IMR-90 (cell line): ENCODE results near the gene A1CF. TPM values are rescaled to one million over a fixed set of nuclear protein-coding genes. Genes with fewer than 3 reads are reported as not detected.
"Not testable (repeated sequence)": the region's sequence is repeated elsewhere in the genome, so short reads cannot be mapped to it uniquely, and the experiment has no call there.

Source experiments
- ATAC-seq: fragments of 200-7000 bp; cut with Tn5 transposase; 2 replicates; pipeline ENCODE4 v1.9.1; 2020; ENCODE audit warnings: low read depth, mild to moderate bottlenecking, moderate library complexity
- BruUV-seq: library from RNA; stranded (reverse); fragments of 400-500 nt; replicated peaks from 2 replicates; lab custom pipeline; 2021; lab: Mats Ljungman, UMichigan
- CTCF ChIA-PET: fragments of 300-600 bp; formaldehyde crosslinking; extraction: SDS; loops from one replicate; lab custom pipeline; 2021; ENCODE audit warnings: antibody characterized with exemption; lab: Yijun Ruan, JAX
- POLR2A ChIA-PET: fragments of 300-600 bp; sonication (Branson Sonifier 250); formaldehyde crosslinking; loops from one replicate; lab custom pipeline; 2022; ENCODE audit warnings: antibody characterized with exemption; ENCODE audit not compliant: unreplicated experiment; lab: Charles Lee
- DNase-seq: peaks from one replicate; pipeline ENCODE4 v3.0.0; 2013
- H2AFZ ChIP-seq: replicated peaks from 2 replicates; pipeline ENCODE3; 2013; ENCODE audit warnings: low read length, mild to moderate bottlenecking; ENCODE audit not compliant: poor library complexity
- H2AK5ac ChIP-seq: 2 replicates; pipeline ENCODE4 v1.6.1; 2013; ENCODE audit warnings: low read depth, low read length, inconsistent platforms
- H2AK9ac ChIP-seq: replicated peaks from 2 replicates; pipeline ENCODE3; 2013; ENCODE audit warnings: mild to moderate bottlenecking, low read depth, low read length, moderate library complexity; ENCODE audit not compliant: poor library complexity
- H2BK120ac ChIP-seq: 2 replicates; pipeline ENCODE4 v1.6.1; 2013; ENCODE audit warnings: low read depth, low read length, inconsistent platforms
- H2BK15ac ChIP-seq: 3 replicates; pipeline ENCODE4 v1.6.1; 2013; ENCODE audit warnings: low read depth, low read length, inconsistent platforms
- H2BK20ac ChIP-seq: 2 replicates; pipeline ENCODE4 v1.6.1; 2013; ENCODE audit warnings: low read depth, mild to moderate bottlenecking, inconsistent platforms, low read length, moderate library complexity
- H2BK5ac ChIP-seq: 2 replicates; pipeline ENCODE4 v1.6.1; 2013; ENCODE audit warnings: mild to moderate bottlenecking, low read depth, low read length, inconsistent platforms; ENCODE audit not compliant: poor library complexity, severe bottlenecking
- H3K14ac ChIP-seq: replicated peaks from 2 replicates; pipeline ENCODE4 v1.6.1; 2013; ENCODE audit warnings: low read depth, low read length, inconsistent platforms
- H3K18ac ChIP-seq: 2 replicates; pipeline ENCODE4 v1.6.1; 2013; ENCODE audit warnings: low read depth, low read length, control low read depth
- H3K23ac ChIP-seq: 2 replicates; pipeline ENCODE4 v1.6.1; 2013; ENCODE audit warnings: low read depth, low read length, inconsistent platforms
- H3K27ac ChIP-seq: 2 replicates; pipeline ENCODE4 v1.5.1; 2013; ENCODE audit warnings: mild to moderate bottlenecking, control low read depth, low read length; ENCODE audit not compliant: insufficient read depth
- H3K27me3 ChIP-seq: 2 replicates; pipeline ENCODE4 v1.6.1; 2013; ENCODE audit warnings: low read length; ENCODE audit not compliant: control insufficient read depth, insufficient read depth
- H3K36me3 ChIP-seq: 2 replicates; pipeline ENCODE4 v1.6.1; 2013; ENCODE audit warnings: low read length, mixed read lengths; ENCODE audit not compliant: control insufficient read depth, insufficient read depth
- H3K4ac ChIP-seq: 2 replicates; pipeline ENCODE4 v1.6.1; 2013; ENCODE audit warnings: low read depth, low read length, inconsistent platforms
- H3K4me1 ChIP-seq: 2 replicates; pipeline ENCODE4 v1.6.1; 2013; ENCODE audit warnings: low read length, mixed read lengths; ENCODE audit not compliant: control insufficient read depth, insufficient read depth
- H3K4me2 ChIP-seq: 2 replicates; pipeline ENCODE4 v1.6.1; 2013; ENCODE audit warnings: low read depth, mild to moderate bottlenecking, control low read depth, low read length, moderate library complexity
- H3K4me3 ChIP-seq: 2 replicates; pipeline ENCODE4 v1.5.1; 2013; ENCODE audit warnings: low read depth, mild to moderate bottlenecking, control low read depth, low read length, moderate library complexity; ENCODE audit not compliant: insufficient read depth
- H3K56ac ChIP-seq: 2 replicates; pipeline ENCODE4 v1.6.1; 2013; ENCODE audit warnings: low read length, inconsistent platforms; ENCODE audit not compliant: insufficient read depth; ENCODE audit errors: extremely low read depth
- H3K79me1 ChIP-seq, 2 experiments: 2 replicates each; pipeline ENCODE4 v1.6.1; 2013; ENCODE audit warnings: low read length in 2 of 2, inconsistent platforms in 1 of 2, low read depth in 1 of 2
- H3K9ac ChIP-seq: 2 replicates; pipeline ENCODE4 v1.6.1; 2013; ENCODE audit warnings: low read depth, low read length, control low read depth
- H3K9me1 ChIP-seq: 2 replicates; pipeline ENCODE4 v1.6.1; 2013; ENCODE audit warnings: low read length, inconsistent platforms; ENCODE audit not compliant: insufficient read depth
- H3K9me3 ChIP-seq: 2 replicates; pipeline ENCODE4 v1.6.1; 2013; ENCODE audit warnings: low read length; ENCODE audit not compliant: control insufficient read depth, insufficient read depth
- H4K20me1 ChIP-seq: 2 replicates; pipeline ENCODE4 v1.6.1; 2013; ENCODE audit warnings: low read length, inconsistent platforms; ENCODE audit not compliant: insufficient read depth
- H4K5ac ChIP-seq: 2 replicates; pipeline ENCODE4 v1.6.1; 2013; ENCODE audit warnings: mild to moderate bottlenecking, low read depth, low read length, control low read depth
- H4K8ac ChIP-seq, 2 experiments: 2 replicates each; pipeline ENCODE4 v1.6.1; 2013; ENCODE audit warnings: low read depth in 2 of 2, low read length in 2 of 2, control low read depth in 1 of 2, inconsistent platforms in 1 of 2
- H4K91ac ChIP-seq: 2 replicates; pipeline ENCODE4 v1.6.1; 2013; ENCODE audit warnings: low read depth, low read length, inconsistent platforms; ENCODE audit not compliant: insufficient read depth
- WGBS, 2 experiments: methylation state at CpG; one replicate each; pipeline versions ENCODE4 v1.1.5 to v1.1.7; 2013; ENCODE audit warnings: missing lambda C conversion rate in 2 of 2; ENCODE audit not compliant: insufficient read length in 1 of 2; ENCODE audit errors: extremely low coverage in 2 of 2; 5-methylcytosine and 5-hydroxymethylcytosine counted together
- dilution Hi-C: fragments of 300-500 bp; cut with HindIII; formaldehyde crosslinking; loops from one replicate; pipeline ENCODE4 v1.14.3; 2018; ENCODE audit warnings: low sequenced_read_pairs; ENCODE audit not compliant: unreplicated experiment
- in situ Hi-C: fragments of 300-500 bp; cut with MboI; formaldehyde crosslinking; loops from 3 replicates; pipeline ENCODE4 v1.14.3; 2019; ENCODE audit warnings: low sequenced_read_pairs, inconsistent platforms, mixed read lengths
- intact Hi-C: fragments of 100-400 bp; cut with micrococcal nuclease; formaldehyde crosslinking; loops from 2 replicates; pipeline ENCODE4 v1.10.0; 2022
- polyA plus RNA-seq, 3 experiments: library from polyadenylated mRNA; depleted of rRNA; stranded (reverse); fragments of >200 nt; gene quantifications; 2 replicates each; pipeline ENCODE4 v1.2.3, GENCODE V29; 2012; ENCODE audit warnings: low replicate concordance in 1 of 3
- total RNA-seq: library from RNA; depleted of rRNA; stranded (reverse); fragments of >200 nt; gene quantifications from 2 replicates; pipeline ENCODE4 v1.2.3, GENCODE V29; 2012

A1CF gene
- total and polyA plus RNA-seq, 2 of the 4 experiments (the other 2 are of a cell fraction), result not detected

DNA sequence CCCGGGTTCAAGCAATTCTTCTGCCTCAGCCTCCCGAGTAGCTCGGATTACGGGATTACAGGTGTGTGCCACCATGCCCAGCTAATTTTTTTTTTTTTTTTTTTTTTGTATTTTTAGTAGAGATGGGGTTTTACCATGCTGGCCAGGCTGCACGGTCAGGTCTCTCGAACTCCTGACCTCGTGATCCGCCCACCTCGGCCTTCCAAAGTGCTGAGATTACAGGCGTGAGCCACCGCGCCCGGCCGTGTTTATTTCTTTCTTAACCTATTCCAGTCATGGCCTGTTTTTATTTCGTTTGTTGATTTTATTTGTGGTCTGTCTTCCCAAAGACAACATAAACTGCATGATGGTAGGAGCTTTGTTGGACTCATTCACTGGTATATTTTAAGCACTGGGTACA lies 20.4 kb upstream of the A1CF start:
- CTCF ChIA-PET, H3K4me3 ChIP-seq, H2BK15ac ChIP-seq, intact Hi-C loops, H3K4me1 ChIP-seq, H3K4me2 ChIP-seq, H3K9me1 ChIP-seq, BruUV-seq, H3K14ac ChIP-seq, POLR2A ChIA-PET, H3K56ac ChIP-seq, H4K8ac ChIP-seq, H3K23ac ChIP-seq, ATAC-seq, H2BK5ac ChIP-seq, H2BK20ac ChIP-seq, H2AK5ac ChIP-seq, H2AFZ ChIP-seq, H2AK9ac ChIP-seq, H2BK120ac ChIP-seq, H4K91ac ChIP-seq, DNase-seq, H3K9ac ChIP-seq, H3K18ac ChIP-seq, H3K36me3 ChIP-seq, in situ Hi-C loops, H4K20me1 ChIP-seq, H3K27me3 ChIP-seq, H3K9me3 ChIP-seq, dilution Hi-C loops, H3K79me1 ChIP-seq, H4K5ac ChIP-seq, H3K4ac ChIP-seq, H3K27ac ChIP-seq: not testable (repeated sequence)
- no CpG with 5 or more reads among the region's 15 CpGs for WGBS, 2 experiments
